Lung (tissue), 12 donors: ENCODE data around the gene TMLHE. TPM values are rescaled to one million over a fixed set of nuclear protein-coding genes. Genes with fewer than 3 reads are reported as not detected.
"Not testable (repeated sequence)": the region's sequence is repeated elsewhere in the genome, so short reads cannot be mapped to it uniquely, and the experiment has no call there.

Experiments used
- ATAC-seq: fragments of 200-7000 bp; cut with Tn5 transposase; one replicate; pipeline ENCODE4 v1.9.1; 2020; ENCODE audit warnings: moderate number of reproducible peaks; ENCODE audit not compliant: insufficient read depth, low FRiP score
- DNase-seq, 3 donors: peaks; one replicate each; pipeline ENCODE4 v3.0.0-alpha.2; 2013 to 2017
- H3K27ac ChIP-seq, 2 donors: one replicate each; pipeline ENCODE4 v1.5.1; 2013; ENCODE audit warnings: mild to moderate bottlenecking in 2 of 2, moderate library complexity in 2 of 2, control low read depth in 1 of 2, inconsistent platforms in 1 of 2, low read depth in 1 of 2, low read length in 1 of 2
- H3K27me3 ChIP-seq, 3 donors: one replicate each; pipeline ENCODE4 v1.5.1; 2013; ENCODE audit warnings: low read length in 2 of 3; ENCODE audit not compliant: control insufficient read depth in 3 of 3, insufficient read depth in 3 of 3
- H3K36me3 ChIP-seq, 4 donors: one replicate each; pipeline ENCODE4 v1.5.1; 2013; ENCODE audit warnings: low read length in 4 of 4, mild to moderate bottlenecking in 1 of 4, moderate library complexity in 1 of 4; ENCODE audit not compliant: control insufficient read depth in 4 of 4, insufficient read depth in 4 of 4
- H3K4me1 ChIP-seq, 5 donors: one replicate each; pipeline ENCODE4 v1.5.1; 2013; ENCODE audit warnings: low read length in 5 of 5, mild to moderate bottlenecking in 2 of 5, moderate library complexity in 1 of 5; ENCODE audit not compliant: control insufficient read depth in 5 of 5, insufficient read depth in 5 of 5
- H3K4me3 ChIP-seq: one replicate; pipeline ENCODE4 v1.5.1; 2013; ENCODE audit warnings: mild to moderate bottlenecking, control low read depth, moderate library complexity
- H3K9ac ChIP-seq, 2 donors: one replicate each; pipeline ENCODE4 v1.5.1; 2013; ENCODE audit warnings: low read length in 2 of 2, control low read depth in 1 of 2; ENCODE audit not compliant: insufficient read depth in 1 of 2
- H3K9me3 ChIP-seq, 4 donors: one replicate each; pipeline ENCODE4 v1.5.1; 2013; ENCODE audit warnings: low read length in 3 of 4, mild to moderate bottlenecking in 1 of 4, moderate library complexity in 1 of 4; ENCODE audit not compliant: control insufficient read depth in 4 of 4, insufficient read depth in 3 of 4
- CTCF ChIP-seq: IDR thresholded peaks from 2 replicates; pipeline ENCODE4 v1.5.1; 2012; ENCODE audit warnings: mild to moderate bottlenecking; ENCODE audit errors: control extremely low read depth, extremely low read depth
- WGBS, 2 donors: extraction: QIAGEN DNeasy Blood & Tissue Kit; methylation state at CpG; one replicate each; pipeline ENCODE4 v1.1.7; 2013; 5-methylcytosine and 5-hydroxymethylcytosine counted together
- polyA plus RNA-seq, 2 donors: library from polyadenylated mRNA; stranded (reverse); fragments of 200-250 nt; gene quantifications; one replicate each; pipeline ENCODE4 v1.2.1, GENCODE V29; 2013
- total RNA-seq, 2 donors: library from RNA; depleted of rRNA in 1 of 2; stranded (reverse); fragments of >200 nt in 1 of 2; gene quantifications; one replicate each; pipeline ENCODE4 v1.2.1, GENCODE V29; 2014 to 2021
- donor health status: control.
- donor health status: control.
- donor health status: Bipolar disorder and iron deficiency.
- donor health status: healthy.
- donor health status: DM: yes; HTN: yes; CAD: no.

TMLHE gene
- total and polyA plus RNA-seq, 4 donors = 3.5 to 26.8 (median 11.1) TPM

GRCh38 chrX:155643240-155643639, 30.5 kb upstream of the TMLHE start:
- peaks cover 0 to 9% (median 1%) of the 10 kb centered on the region in 4 donors for H3K9me3 ChIP-seq
- no peak overlapping the region for H3K27ac ChIP-seq
- H3K4me1 ChIP-seq = no peaks in the 10 kb centered on the region
- H3K4me3 ChIP-seq = no peak overlapping the region
- DNase-seq = peak in 1 of 3 donors; percentile 0
- 54 to 79% methylated on average over 2 of the region's 2 CpGs for WGBS, 2 donors
- no peaks in the 10 kb centered on the region for H3K36me3 ChIP-seq
- H3K27me3 ChIP-seq = peaks cover 0 to 3% (median 0%) of the 10 kb centered on the region in 3 donors
- TF ChIP-seq CTCF = no peak
- ATAC-seq = no peak
- no peak overlapping the region for H3K9ac ChIP-seq

- H3K36me3 ChIP-seq, H3K9me3 ChIP-seq, H3K27ac ChIP-seq, H3K9ac ChIP-seq, H3K27me3 ChIP-seq, H3K4me3 ChIP-seq, H3K4me1 ChIP-seq, ATAC-seq: not testable (repeated sequence)
- peak; percentile 31 to 51 (median 36) for DNase-seq
- WGBS, 2 donors = 48% methylated on average over 14 of the region's 14 CpGs
These were observed 28.6 kb upstream of the TMLHE start for GRCh38 chrX:155641371-155641770.

- Histone ChIP-seq H3K4me3 (no peak overlapping the region), H3K36me3 (no peaks in the 10 kb centered on the region), H3K9ac (no peak overlapping the region), H3K27me3 (peaks cover 0 to 3% (median 0%) of the 10 kb centered on the region in 3 donors), H3K4me1 (no peaks in the 10 kb centered on the region), H3K27ac (no peak overlapping the region), H3K9me3 (peaks cover 0 to 2% (median 0%) of the 10 kb centered on the region in 4 donors)
- no peak for TF ChIP-seq CTCF
- DNase-seq (no peak), ATAC-seq (no peak)
These were observed 25.0 kb upstream of the TMLHE start for GRCh38 chrX:155637714-155638113.

- not testable (repeated sequence) for H3K4me3 ChIP-seq, H3K27me3 ChIP-seq, ATAC-seq, DNase-seq, H3K9me3 ChIP-seq, H3K9ac ChIP-seq, H3K36me3 ChIP-seq, H3K4me1 ChIP-seq, H3K27ac ChIP-seq
- WGBS, 2 donors = 87 to 100% methylated on average over 1 of the region's 1 CpG
These were observed 22.3 kb upstream of the TMLHE start for GRCh38 chrX:155635019-155635418.
